HG02763 (cell line): ENCODE measurements around the gene MYH9.
"Not testable (repeated sequence)": the region's sequence is repeated elsewhere in the genome, so short reads cannot be mapped to it uniquely, and the experiment has no call there.

Experiments
- ATAC-seq: cut with Tn5 transposase; IDR thresholded peaks from one replicate; pipeline ENCODE4 v1.9.1; 2021; ENCODE audit warnings: mild to moderate bottlenecking, moderate library complexity; ENCODE audit not compliant: unreplicated experiment

The MYH9 gene

GRCh38 chr22:36387959-36388726, at the start of gene MYH9:
TSS of gene MYH9 (minus strand) at chr22:36387967. CDS start at chr22:36349236, 38,731 bp downstream.
- ATAC-seq = peak; percentile 73

- ATAC-seq = no peak
Measured at GRCh38 chr22:36435516-36436415, 48.0 kb upstream of the MYH9 start.

- no peak for ATAC-seq
Measured at GRCh38 chr22:36433318-36434231, 45.8 kb upstream of the MYH9 start.

- ATAC-seq = no peak
Measured at GRCh38 chr22:36432592-36433317, 45.0 kb upstream of the MYH9 start.

- ATAC-seq = no peak
Measured at GRCh38 chr22:36431977-36432376, 44.2 kb upstream of the MYH9 start.

GRCh38 chr22:36430863-36431262, 43.1 kb upstream of the MYH9 start:
- ATAC-seq = no peak

GRCh38 chr22:36427952-36428351, 40.2 kb upstream of the MYH9 start:
- ATAC-seq = not testable (repeated sequence)

- no peak for ATAC-seq
Measured at GRCh38 chr22:36425977-36426523, 38.3 kb upstream of the MYH9 start.

GRCh38 chr22:36424901-36425579, 37.3 kb upstream of the MYH9 start:
- ATAC-seq = no peak

- ATAC-seq = not testable (repeated sequence)
Measured at GRCh38 chr22:36424466-36424865, 36.7 kb upstream of the MYH9 start.

- ATAC-seq = no peak
Measured at GRCh38 chr22:36423461-36424404, 36.0 kb upstream of the MYH9 start.

GRCh38 chr22:36422287-36423014, 34.7 kb upstream of the MYH9 start:
- ATAC-seq = no peak

GRCh38 chr22:36419912-36420882, 32.4 kb upstream of the MYH9 start:
- ATAC-seq = no peak

- ATAC-seq = no peak
Measured at GRCh38 chr22:36419177-36419911, 31.6 kb upstream of the MYH9 start.

GRCh38 chr22:36417281-36417686, 29.5 kb upstream of the MYH9 start:
- ATAC-seq = no peak
